CD14-positive monocyte (primary cell): Measurements from ENCODE around the gene AKAP3. TPM values are rescaled to one million over a fixed set of nuclear protein-coding genes. Genes with fewer than 3 reads are reported as not detected.

Experiments used
- DNase-seq, 3 donors: peaks; one replicate each; pipeline ENCODE4 v3.0.0-alpha.2; 2011 to 2022
- H2AFZ ChIP-seq: 2 replicates; pipeline ENCODE4 v1.6.0; 2012; ENCODE audit warnings: mild to moderate bottlenecking, low read depth, low read length, inconsistent platforms; ENCODE audit not compliant: insufficient read depth, poor library complexity, severe bottlenecking
- H3K27ac ChIP-seq, 2 donors: 1 replicate in 1 of 2; 2 replicates in 1 of 2; pipeline ENCODE4 v1.5.1; 2012 to 2013; ENCODE audit warnings: low read length in 2 of 2, control low read depth in 1 of 2, inconsistent platforms in 1 of 2, low read depth in 1 of 2, mild to moderate bottlenecking in 1 of 2
- H3K27me3 ChIP-seq, 2 donors: one replicate each; pipeline versions ENCODE4 v1.6.0 to v1.6.1; 2011 to 2013; ENCODE audit warnings: low read length in 2 of 2; ENCODE audit not compliant: control insufficient read depth in 2 of 2, insufficient read depth in 2 of 2
- H3K36me3 ChIP-seq, 2 donors: replicated peaks in 1 of 2; 1 replicate in 1 of 2; 2 replicates in 1 of 2; pipeline versions ENCODE4 v1.5.1 to v1.6.1; 2012 to 2013; ENCODE audit warnings: low read length in 2 of 2, control low read depth in 1 of 2, inconsistent platforms in 1 of 2, mild to moderate bottlenecking in 1 of 2; ENCODE audit not compliant: insufficient read depth in 2 of 2, control insufficient read depth in 1 of 2
- H3K4me1 ChIP-seq, 2 donors: 1 replicate in 1 of 2; 2 replicates in 1 of 2; pipeline versions ENCODE4 v1.5.1 to v1.6.1; 2012 to 2013; ENCODE audit warnings: low read length in 2 of 2, control low read depth in 1 of 2, inconsistent platforms in 1 of 2, mild to moderate bottlenecking in 1 of 2, moderate library complexity in 1 of 2; ENCODE audit not compliant: insufficient read depth in 2 of 2, control insufficient read depth in 1 of 2
- H3K4me2 ChIP-seq: replicated peaks from 2 replicates; pipeline ENCODE3; 2012; ENCODE audit warnings: low read length, moderate library complexity, mild to moderate bottlenecking; ENCODE audit not compliant: poor library complexity, severe bottlenecking; ENCODE audit errors: extremely low read depth
- H3K4me3 ChIP-seq, 3 experiments: fragments of 200-600 bp in 1 of 3; sonication (generic) in 1 of 3; replicated peaks in 1 of 3; 1 replicate in 2 of 3; 2 replicates in 1 of 3; pipeline ENCODE4 v1.5.1; 2011 to 2013; ENCODE audit warnings: low read length in 3 of 3, mild to moderate bottlenecking in 3 of 3, control low read depth in 2 of 3, low read depth in 2 of 3, inconsistent platforms in 1 of 3, moderate library complexity in 1 of 3
- H3K79me2 ChIP-seq: 2 replicates; pipeline ENCODE4 v1.6.0; 2012; ENCODE audit warnings: mild to moderate bottlenecking, control low read depth, inconsistent platforms, low read length, moderate library complexity; ENCODE audit not compliant: insufficient read depth
- H3K9ac ChIP-seq: 2 replicates; pipeline ENCODE4 v1.6.0; 2017; ENCODE audit warnings: low read length, mild to moderate bottlenecking; ENCODE audit not compliant: insufficient read depth, poor library complexity, severe bottlenecking
- H3K9me3 ChIP-seq, 2 donors: replicated peaks in 1 of 2; 1 replicate in 1 of 2; 2 replicates in 1 of 2; pipeline versions ENCODE4 v1.5.1 to v1.6.1; 2012 to 2013; ENCODE audit warnings: low read length in 2 of 2, control low read depth in 1 of 2; ENCODE audit not compliant: control insufficient read depth in 1 of 2, insufficient read depth in 1 of 2
- H4K20me1 ChIP-seq: 2 replicates; pipeline ENCODE4 v1.6.0; 2012; ENCODE audit warnings: mild to moderate bottlenecking, low read length, control low read depth, moderate library complexity; ENCODE audit not compliant: insufficient read depth
- H3K27ac Mint-ChIP-seq, 7 donors: one replicate each; pipeline ENCODE4 v1.8.0; 2020; ENCODE audit warnings: mild to moderate bottlenecking in 7 of 7, mixed read lengths in 7 of 7, moderate library complexity in 6 of 7, inconsistent platforms in 2 of 7
- H3K27me3 Mint-ChIP-seq, 3 donors: one replicate each; pipeline ENCODE4 v1.8.0; 2021 to 2022; ENCODE audit warnings: low read depth in 3 of 3, mild to moderate bottlenecking in 3 of 3, mixed read lengths in 3 of 3, moderate library complexity in 3 of 3, inconsistent platforms in 1 of 3
- H3K36me3 Mint-ChIP-seq, 2 donors: one replicate each; pipeline ENCODE4 v1.8.0; 2020; ENCODE audit warnings: mixed read lengths in 2 of 2, inconsistent platforms in 1 of 2, mild to moderate bottlenecking in 1 of 2
- H3K4me1 Mint-ChIP-seq: one replicate; pipeline ENCODE4 v1.8.0; 2020; ENCODE audit warnings: mild to moderate bottlenecking, mixed read lengths
- H3K4me3 Mint-ChIP-seq, 2 donors: one replicate each; pipeline ENCODE4 v1.8.0; 2020; ENCODE audit warnings: mild to moderate bottlenecking in 2 of 2, mixed read lengths in 2 of 2, moderate library complexity in 1 of 2
- H3K9me3 Mint-ChIP-seq, 7 donors: one replicate each; pipeline ENCODE4 v1.8.0; 2020 to 2022; ENCODE audit warnings: mixed read lengths in 7 of 7, mild to moderate bottlenecking in 6 of 7, moderate library complexity in 6 of 7, inconsistent platforms in 2 of 7
- WGBS: methylation state at CpG from one replicate; pipeline ENCODE4 v1.1.5; 2013; ENCODE audit warnings: missing lambda C conversion rate; ENCODE audit not compliant: insufficient coverage; 5-methylcytosine and 5-hydroxymethylcytosine counted together
- intact Hi-C, 2 donors: fragments of 100-400 bp; cut with micrococcal nuclease; formaldehyde crosslinking; loops; one replicate each; pipeline versions ENCODE4 v1.15.0 to v1.15.1; 2023
- polyA plus RNA-seq, 3 donors: library from polyadenylated mRNA; depleted of rRNA in 1 of 3; unstranded in 2 of 3; stranded (reverse) in 1 of 3; fragments of 300-500 nt in 2 of 3; fragments of >200 nt in 1 of 3; fragmentation: Illumina TruSeq in 2 of 3; gene quantifications; 1 replicate in 2 of 3; 2 replicates in 1 of 3; pipeline ENCODE4 v1.2.3, GENCODE V29; 2012 to 2021
- TF ChIP-seq, protein P1 (sequence below): fragments of 200-600 bp; IDR thresholded peaks from one replicate; pipeline ENCODE4 v1.8.0; 2022; ENCODE audit warnings: antibody characterized with exemption, mild to moderate bottlenecking

The AKAP3 gene
- polyA plus RNA-seq, 3 donors, result 0.08 TPM; not detected in 2

DNA sequence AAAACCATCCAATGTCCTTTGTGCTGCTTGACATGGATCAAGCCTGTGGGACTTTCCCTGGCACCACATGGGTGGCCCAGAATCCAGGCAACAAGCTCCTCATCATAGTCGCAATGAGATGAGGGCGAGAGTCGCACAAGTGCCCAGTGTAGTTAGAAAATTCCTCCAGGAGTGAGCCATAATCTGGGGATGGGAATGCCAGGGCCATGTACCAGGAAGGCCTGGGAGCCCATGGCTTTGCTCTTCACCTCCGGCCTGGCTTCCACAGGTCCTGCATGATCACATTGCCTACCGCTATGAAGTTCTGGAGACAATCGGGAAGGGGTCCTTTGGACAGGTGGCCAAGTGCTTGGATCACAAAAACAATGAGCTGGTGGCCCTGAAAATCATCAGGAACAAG, 53.0 kb downstream of the AKAP3 start:
- Histone ChIP-seq H3K27ac (no peak overlapping the region), H3K4me2 (no peak overlapping the region), H3K36me3 (no peaks in the 10 kb centered on the region), H3K27me3 (no peaks in the 10 kb centered on the region), H3K4me3 (no peak overlapping the region), H3K9ac (no peak overlapping the region), H4K20me1 (no peaks in the 10 kb centered on the region), H3K9me3 (no peaks in the 10 kb centered on the region), H2AFZ (no peak overlapping the region), H3K4me1 (no peaks in the 10 kb centered on the region), H3K79me2 (no peaks in the 10 kb centered on the region)
- Mint-ChIP-seq H3K27me3 (peaks cover 2% of the 10 kb centered on the region in 3 donors), H3K4me3 (no peak overlapping the region), H3K9me3 (no peaks in the 10 kb centered on the region), H3K4me1 (no peaks in the 10 kb centered on the region), H3K36me3 (no peaks in the 10 kb centered on the region), H3K27ac (no peak overlapping the region)
- intact Hi-C loops, result no loop called here
- DNase-seq, result no peak
- WGBS, result 100% methylated on average over 4 of the region's 6 CpGs
- TF ChIP-seq, protein P1, sequence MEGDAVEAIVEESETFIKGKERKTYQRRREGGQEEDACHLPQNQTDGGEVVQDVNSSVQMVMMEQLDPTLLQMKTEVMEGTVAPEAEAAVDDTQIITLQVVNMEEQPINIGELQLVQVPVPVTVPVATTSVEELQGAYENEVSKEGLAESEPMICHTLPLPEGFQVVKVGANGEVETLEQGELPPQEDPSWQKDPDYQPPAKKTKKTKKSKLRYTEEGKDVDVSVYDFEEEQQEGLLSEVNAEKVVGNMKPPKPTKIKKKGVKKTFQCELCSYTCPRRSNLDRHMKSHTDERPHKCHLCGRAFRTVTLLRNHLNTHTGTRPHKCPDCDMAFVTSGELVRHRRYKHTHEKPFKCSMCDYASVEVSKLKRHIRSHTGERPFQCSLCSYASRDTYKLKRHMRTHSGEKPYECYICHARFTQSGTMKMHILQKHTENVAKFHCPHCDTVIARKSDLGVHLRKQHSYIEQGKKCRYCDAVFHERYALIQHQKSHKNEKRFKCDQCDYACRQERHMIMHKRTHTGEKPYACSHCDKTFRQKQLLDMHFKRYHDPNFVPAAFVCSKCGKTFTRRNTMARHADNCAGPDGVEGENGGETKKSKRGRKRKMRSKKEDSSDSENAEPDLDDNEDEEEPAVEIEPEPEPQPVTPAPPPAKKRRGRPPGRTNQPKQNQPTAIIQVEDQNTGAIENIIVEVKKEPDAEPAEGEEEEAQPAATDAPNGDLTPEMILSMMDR, result no peak

- Histone ChIP-seq H3K27ac (no peak overlapping the region), H3K9ac (no peak overlapping the region), H3K36me3 (no peaks in the 10 kb centered on the region), H3K9me3 (no peaks in the 10 kb centered on the region), H3K4me1 (no peaks in the 10 kb centered on the region), H3K27me3 (no peaks in the 10 kb centered on the region), H2AFZ (no peak overlapping the region), H4K20me1 (no peaks in the 10 kb centered on the region), H3K4me3 (no peak overlapping the region), H3K4me2 (no peak overlapping the region), H3K79me2 (no peaks in the 10 kb centered on the region)
- H3K27ac Mint-ChIP-seq, result no peak overlapping the region
- no peaks in the 10 kb centered on the region for H3K36me3 Mint-ChIP-seq
- no peak for DNase-seq
- no peaks in the 10 kb centered on the region for H3K4me1 Mint-ChIP-seq
- TF ChIP-seq, protein P1, result no peak
- 96% methylated on average over 5 of the region's 7 CpGs for WGBS
- peaks cover 3 to 5% (median 4%) of the 10 kb centered on the region in 3 donors for H3K27me3 Mint-ChIP-seq
- intact Hi-C loops, result no loop called here
- H3K4me3 Mint-ChIP-seq, result no peak overlapping the region
- H3K9me3 Mint-ChIP-seq, result peaks cover 0 to 2% (median 0%) of the 10 kb centered on the region in 7 donors
Measured at GRCh38 chr12:4591180-4591687, 57.6 kb downstream of the AKAP3 start.
